ENCODE measurements around the gene ENTPD2. TPM values are rescaled to one million over a fixed set of nuclear protein-coding genes. Genes with fewer than 3 reads are reported as not detected.
"Not testable (repeated sequence)": the region's sequence is repeated elsewhere in the genome, so short reads cannot be mapped to it uniquely, and the experiment has no call there.

Gene ENTPD2
- total RNA-seq, 2 donors from 2014 or later, result 25.0 to 26.3 TPM

DNA sequence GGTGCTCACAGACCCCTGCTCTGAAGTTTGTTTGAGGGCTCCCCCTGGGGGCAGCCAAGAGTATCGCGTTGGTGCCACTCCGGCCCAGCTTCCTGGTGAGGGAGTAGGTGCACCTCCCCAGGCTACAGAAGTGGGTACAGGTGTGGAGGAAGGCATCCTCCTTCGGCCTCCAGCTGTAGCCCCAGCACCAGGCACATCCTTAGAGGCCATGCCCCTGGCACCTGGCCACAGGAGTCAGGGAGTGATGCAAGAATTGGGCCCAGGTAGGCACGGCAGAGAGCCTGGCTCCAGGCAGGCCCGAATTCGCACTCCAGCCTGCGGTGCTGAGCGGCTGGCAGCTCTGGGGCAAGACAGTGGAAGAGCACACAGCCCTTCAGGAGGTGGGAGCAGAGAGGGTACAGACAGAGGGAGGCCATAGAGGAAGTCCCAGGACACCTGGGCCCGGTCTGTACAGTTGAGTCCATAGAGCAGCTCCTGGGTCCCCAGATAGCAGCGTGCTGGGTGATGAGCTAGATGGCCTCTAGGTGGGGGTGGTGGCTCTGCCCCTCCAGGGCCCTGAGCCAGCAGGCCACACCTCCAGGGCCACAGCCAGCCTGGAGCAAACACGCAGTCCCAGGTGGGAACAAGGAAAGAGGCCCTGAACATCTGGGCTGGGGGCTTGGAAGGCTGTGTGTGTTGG, 14.1 kb upstream of the ENTPD2 start:
- ATAC-seq (peak; percentile 61), DNase-seq (peak; percentile 80 to 85)
- intact Hi-C loops (cut with DNase I, micrococcal nuclease), result no loop called here

DNA sequence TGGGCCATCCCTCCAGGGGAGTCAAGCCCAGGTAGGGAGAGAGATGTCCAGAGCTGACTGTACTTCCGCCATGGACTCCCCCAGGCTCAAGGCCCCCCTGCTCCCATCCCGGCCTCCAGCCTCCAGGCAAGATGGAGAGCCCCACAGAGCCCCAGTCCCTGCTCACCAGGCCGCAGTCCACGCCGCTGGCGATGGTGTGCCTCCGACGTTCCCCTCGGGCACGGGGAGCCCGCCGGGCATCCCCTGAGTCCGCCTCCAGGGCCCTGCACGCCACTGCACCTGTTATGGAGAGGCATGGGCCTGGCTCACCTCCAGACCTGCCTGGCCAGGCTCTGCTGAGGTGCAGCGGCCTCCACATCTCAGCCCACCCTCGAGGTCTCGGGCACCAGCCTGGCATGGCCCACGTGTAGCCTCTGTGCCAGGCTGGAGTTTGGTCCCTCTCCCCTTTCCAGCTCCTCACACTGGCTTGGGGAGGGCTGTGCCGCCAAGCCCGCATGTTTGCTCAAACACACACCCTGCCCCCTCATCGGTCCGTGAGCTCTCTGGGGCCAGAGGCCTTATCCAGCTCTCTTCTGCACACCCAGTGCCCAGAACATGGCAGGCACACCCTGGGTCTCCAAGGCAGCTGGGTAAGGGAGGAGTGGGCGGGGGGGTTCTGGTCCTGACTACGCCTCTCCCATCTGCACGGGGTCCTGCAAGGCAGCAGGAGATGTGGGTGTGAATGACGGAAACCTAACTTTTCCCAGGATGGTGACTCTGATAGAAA, 12.4 kb upstream of the ENTPD2 start:
- intact Hi-C loops (cut with DNase I, micrococcal nuclease), result no loop called here
- DNase-seq (no peak), ATAC-seq (no peak)

DNA sequence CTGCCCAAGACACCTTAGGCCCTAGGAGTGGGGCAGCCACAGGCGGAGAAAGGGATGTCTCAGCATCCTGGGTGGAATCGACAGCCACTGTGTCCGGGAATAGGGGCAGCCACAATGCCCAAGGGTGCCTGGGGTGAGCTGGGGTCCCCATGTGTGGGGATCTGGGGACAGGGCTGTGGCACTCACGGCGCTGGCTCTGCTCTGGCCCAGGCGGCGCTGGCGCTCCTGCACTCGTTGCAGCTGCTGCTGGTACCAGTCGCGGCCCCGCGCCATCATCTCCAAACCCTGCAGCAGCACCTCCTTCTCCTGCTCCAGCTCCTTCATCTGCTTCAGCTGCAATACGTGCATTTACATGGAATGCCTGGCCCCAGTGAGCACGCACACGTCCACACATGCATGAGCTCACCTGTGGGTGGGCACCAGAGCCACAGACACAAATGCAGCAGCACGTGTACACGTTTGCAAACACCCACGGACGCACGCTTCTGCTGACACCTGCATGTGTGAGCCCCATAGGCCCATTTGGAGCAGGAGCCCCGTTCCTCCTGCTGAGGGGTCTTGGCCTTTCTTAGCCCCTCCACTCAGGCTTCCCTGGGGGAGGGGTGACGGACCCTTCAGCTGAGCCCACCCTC, 11.6 kb upstream of the ENTPD2 start:
- no peak for ATAC-seq
- no peak for DNase-seq
- intact Hi-C loops (cut with DNase I, micrococcal nuclease), result no loop called here

DNA sequence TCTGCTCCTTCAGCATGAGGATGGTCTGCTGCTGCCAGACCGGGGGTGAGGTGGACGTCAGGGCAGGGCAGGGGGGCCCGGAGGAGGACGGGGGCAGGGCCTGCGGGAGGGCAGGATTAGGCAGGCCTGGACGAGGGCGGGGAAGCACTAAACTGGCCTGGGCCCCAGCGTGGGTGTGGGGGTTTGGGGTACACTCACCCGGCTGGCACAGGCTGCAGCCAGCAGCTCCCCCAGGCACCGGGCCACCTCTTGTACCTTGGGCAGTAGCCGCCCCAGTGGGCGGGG, 11.0 kb upstream of the ENTPD2 start:
- no peak for DNase-seq
- ATAC-seq, result no peak
- intact Hi-C loops (cut with DNase I, micrococcal nuclease), result no loop called here

DNA sequence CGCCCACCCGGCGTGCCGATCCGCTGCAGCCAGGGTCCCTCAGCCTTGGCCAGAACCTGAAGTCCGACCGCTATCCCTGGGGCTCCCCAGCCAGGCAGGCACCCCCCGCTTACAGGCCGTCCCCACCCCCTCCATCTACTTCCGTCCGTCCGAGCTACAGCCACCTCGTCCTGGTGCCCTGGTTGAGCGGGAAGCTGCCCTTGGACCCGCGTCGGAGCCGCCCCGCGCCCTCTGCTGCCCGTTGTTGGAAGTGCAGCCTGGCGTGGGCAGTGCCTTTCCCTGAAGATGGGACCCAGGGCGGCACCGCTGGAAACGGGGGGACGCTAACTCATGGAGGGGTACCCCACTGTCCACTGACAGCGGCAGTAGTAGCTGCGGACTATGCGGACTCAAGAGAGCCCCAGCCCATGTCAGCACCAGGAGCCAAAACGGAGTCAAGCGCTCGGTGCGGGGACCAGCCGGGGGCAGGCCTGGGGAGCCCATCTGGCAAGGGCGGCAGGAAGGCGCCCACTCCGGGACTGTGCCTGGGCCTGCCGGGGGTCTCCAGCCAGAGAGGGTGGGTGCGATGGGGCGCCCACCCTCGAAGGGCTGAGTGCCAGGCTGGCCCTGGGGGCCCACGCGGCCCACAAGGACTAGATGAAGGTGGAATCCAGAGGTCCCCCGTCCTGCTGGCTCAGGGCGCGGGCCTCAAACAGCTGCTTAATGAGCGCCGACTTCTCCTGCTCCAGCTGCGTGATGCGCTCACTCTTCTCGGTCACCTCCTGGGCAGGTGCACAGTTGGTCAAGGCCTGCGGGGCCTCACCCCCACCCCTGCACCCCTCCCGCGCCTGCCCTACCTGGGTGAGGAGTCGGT, 10.4 kb upstream of the ENTPD2 start:
- DNase-seq (peak in 1 of 2 donors; percentile 79), ATAC-seq (peak; percentile 68)
- intact Hi-C loops (cut with DNase I, micrococcal nuclease), result no loop called here

DNA sequence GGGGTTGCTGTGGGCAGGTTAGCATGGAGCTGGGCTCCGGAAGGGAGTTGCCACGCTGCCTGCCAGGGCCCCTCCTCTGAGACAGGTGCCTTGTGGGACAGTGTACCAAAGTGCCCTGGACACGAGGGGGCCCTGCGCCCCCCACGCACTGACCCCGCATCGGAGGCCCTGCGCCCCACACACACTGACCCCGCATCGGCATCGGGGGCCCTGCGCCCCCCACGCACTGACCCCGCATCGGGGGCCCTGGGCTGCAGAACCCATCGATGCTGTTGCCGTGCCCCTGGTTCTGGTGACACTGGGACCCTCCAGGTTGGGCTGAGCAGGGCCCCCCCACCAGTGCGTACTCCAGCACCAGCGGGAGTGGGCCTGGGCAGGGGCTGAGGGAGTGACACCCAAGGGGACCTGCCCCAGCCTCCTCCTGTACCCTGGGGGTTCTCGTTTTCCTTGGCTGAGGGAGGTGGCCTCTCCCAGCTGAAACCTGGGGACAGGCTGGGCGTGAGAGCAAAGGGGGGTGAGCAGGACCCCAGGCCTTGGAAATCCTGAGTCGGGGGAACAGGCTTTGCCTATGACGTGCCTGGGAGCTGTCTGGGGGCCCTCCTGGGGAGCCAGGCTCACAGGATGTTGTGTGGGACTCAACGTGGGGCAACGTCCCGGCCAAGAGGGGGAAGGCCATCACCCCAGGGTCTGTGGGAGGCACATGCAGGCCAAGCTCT, 9.6 kb upstream of the ENTPD2 start:
- ATAC-seq, result no peak
- no peak for DNase-seq
- intact Hi-C loops (cut with DNase I, micrococcal nuclease), result no loop called here

DNA sequence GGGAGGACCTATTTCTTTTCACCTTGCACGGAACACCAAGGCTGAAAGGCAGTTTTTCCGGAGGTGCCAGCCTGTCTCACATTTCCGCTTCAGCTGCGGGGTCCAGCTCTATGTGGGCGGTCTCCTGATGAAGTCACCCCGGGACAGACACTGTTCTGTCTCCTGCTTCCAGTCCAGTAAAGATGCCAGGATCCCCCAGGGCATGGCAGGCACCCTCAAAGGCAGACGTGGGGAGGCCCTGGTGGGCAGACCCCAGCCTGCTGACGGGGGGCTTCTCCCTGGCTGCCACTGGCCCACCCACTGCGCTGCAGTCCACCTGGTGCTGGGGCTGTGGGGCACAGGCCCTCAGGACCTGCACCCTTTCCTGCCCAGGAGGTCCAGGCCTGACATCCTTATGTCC, 8.9 kb upstream of the ENTPD2 start:
- intact Hi-C loops (cut with DNase I, micrococcal nuclease); ATAC-seq; DNase-seq: not testable (repeated sequence)

DNA sequence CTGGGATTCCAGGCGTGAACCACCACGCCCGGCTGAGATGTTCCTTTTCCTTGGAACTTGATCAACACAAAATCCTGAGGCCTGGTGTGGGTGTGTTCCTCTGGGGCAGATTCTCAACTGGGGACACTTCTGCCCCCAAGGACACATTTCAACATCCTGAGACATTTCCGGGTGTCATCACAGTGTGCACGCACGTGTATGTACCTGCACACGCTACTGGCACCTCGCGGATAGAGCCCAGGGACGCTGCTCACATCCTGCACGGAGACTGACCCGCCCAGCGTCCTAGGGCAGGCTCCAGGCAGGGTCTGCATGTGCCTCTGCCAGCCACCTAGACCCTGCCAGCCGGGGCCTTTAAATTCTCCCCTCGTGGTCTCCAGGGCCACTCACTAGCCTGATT, 8.5 kb upstream of the ENTPD2 start:
- intact Hi-C loops (cut with DNase I, micrococcal nuclease), result no loop called here
- ATAC-seq (no peak), DNase-seq (no peak)

DNA sequence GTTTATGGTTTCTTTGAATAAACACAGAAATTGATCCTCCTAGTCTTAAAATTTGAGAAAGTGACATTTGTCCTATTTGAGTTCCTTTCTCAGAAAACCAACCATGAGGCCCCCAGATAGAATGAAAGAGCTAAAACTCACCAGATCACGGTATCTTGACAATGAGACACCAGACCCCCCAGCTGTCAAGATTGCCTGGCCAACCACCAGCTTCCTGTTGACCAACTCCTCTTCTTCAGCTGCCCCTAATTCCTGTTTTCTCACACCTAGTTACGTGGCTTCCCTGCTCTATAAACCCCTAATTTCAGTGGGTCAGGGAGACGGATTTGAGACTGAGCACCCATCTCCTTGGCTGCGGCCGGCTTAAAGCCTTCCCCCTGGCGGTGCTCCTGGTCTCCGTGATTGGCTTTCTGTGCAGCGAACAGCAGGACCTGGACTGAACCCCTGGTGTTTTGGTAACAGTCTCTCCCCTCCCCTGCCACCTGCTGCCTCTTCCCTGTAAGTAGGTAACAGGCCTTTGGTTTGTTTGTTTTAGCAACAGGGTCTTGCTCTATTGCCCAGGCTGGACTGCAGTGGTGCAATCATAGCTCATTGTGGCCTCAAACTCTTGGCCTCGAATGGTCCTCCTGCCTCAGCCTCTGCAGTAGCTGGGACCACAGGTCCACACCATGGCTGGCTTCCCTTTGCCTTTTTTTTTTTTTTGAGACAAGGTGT, 4.8 kb upstream of the ENTPD2 start:
- DNase-seq (no peak), ATAC-seq (no peak)
- intact Hi-C loops (cut with DNase I, micrococcal nuclease), result no loop called here

DNA sequence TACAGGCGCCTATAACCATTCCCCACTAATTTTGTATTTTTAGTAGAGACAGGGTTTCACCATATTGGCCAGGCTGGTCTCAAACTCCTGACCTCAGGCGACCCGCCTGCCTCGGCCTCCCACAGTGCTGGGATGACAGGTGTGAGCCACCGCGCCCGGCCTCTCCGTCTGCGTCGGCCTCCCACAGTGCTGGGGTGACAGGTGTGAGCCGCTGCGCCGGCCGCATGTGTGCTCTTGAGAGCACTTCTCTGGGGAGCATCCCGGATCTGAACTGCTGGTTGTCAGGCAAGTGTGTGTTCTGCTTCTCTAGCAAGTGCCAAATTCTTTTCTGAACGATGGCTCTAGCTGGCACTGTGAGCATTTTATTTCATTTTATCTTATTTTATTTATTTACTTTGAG, 3.7 kb upstream of the ENTPD2 start:
- intact Hi-C loops (cut with DNase I, micrococcal nuclease), result no loop called here
- no peak for ATAC-seq
- no peak for DNase-seq

DNA sequence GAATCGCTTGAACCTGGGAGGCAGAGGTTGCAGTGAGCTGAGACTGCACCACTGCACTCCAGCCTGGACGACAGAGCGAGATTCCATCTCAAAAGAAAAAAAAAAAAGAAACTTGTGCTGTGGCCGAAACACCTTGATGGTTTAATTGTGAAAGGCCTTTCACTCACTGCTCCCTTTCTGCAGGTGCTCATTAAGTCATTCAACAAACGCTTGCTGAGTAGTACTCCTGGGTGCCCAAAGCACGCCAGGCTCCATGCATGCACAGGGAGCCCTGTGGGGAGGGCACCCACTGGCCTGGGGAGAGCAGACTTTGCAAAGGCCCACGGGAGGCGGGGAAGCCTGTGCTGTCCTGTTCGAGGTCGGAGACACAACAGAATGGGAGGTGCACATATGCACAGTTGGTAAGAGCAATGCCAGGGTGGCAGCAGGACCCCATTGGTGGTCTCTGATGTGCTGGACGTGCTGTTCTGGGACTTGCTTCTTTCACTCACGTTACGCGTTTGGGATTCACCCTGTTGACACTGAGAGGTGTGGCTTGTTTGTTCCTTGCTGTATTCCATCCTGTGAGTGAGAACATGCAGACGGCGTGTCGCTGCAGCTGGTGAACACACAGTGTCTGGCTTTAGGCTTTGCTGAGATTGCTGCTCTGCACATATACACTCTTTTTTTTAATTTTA, 3.0 kb upstream of the ENTPD2 start:
- ATAC-seq (peak; percentile 25), DNase-seq (peak in 1 of 2 donors; percentile 51)
- intact Hi-C loops (cut with DNase I, micrococcal nuclease), result no loop called here

DNA sequence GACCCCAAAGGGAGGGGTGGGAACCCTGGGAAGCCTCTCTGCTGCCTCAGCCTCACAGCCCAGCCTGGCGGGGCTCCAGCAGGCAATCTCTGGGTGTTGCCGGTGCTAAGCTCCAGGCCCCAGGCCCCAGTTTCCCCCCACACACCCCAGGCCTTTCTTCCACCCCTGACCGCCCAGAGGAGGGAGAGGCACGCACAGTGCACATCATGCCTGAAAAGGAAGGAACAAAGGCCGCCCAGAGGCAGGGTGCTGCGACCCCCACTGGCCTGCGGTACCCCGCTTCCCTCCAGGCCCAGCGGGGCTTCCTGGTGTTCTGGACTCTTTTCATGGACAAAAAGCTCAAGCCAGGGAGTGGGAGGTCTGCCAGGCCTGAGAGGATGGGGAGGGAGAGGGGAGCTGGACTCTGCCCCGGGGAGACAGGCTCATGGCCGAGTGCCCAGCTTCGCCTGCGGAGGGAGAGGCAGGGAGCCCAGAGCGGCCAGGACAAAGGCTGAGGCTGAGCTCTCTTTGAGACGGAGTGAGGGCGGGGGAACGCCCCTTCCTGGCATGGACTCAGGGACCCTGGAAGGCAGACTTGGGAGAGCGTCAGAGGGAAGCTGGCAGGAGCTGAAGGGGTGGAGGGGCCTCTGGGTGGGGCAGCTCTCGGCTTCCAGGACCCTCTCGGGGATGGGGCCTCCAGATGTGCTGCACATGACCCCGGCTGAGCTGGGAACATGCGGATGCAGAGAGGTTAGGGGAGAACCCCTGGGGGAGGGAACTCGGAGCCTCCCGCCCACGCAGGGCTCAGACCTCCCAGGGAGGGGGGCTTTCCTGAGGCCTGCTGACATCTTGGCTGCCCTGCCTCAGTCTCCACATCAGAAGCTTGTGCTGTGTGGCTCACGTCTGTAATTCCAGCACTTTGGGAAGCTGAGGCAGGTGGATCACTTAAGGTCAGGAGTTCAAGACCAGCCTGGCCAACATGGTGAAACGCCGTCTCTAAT, 1.8 kb upstream of the ENTPD2 start:
- DNase-seq (peak; percentile 94 to 96), ATAC-seq (peak; percentile 76)
- intact Hi-C loops (cut with DNase I, micrococcal nuclease), result no loop called here

DNA sequence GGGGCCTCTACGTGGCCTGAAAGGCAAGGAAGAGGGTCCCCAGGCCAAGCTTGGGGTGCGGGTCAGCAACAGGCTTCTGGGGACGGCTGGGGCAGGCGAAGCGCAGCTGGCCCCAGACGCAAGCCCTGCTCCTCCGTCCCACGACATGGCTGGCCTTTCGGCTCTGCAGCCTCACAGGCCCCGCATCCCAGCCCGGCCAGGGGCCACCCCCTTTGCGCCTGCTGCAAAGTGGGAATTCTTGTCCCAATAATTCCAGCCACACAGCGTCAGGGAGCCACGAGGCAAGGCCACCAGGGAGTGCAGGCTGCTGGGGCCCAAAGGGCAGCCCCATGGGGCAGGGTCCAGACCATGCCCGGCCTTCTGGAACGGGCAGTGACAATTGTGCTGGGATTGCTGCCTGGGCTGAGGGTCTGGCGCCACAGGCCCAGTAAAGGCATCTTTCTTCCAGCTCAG, 1.1 kb upstream of the ENTPD2 start:
- intact Hi-C loops (cut with DNase I, micrococcal nuclease), result no loop called here
- DNase-seq (no peak), ATAC-seq (peak; percentile 21)

DNA sequence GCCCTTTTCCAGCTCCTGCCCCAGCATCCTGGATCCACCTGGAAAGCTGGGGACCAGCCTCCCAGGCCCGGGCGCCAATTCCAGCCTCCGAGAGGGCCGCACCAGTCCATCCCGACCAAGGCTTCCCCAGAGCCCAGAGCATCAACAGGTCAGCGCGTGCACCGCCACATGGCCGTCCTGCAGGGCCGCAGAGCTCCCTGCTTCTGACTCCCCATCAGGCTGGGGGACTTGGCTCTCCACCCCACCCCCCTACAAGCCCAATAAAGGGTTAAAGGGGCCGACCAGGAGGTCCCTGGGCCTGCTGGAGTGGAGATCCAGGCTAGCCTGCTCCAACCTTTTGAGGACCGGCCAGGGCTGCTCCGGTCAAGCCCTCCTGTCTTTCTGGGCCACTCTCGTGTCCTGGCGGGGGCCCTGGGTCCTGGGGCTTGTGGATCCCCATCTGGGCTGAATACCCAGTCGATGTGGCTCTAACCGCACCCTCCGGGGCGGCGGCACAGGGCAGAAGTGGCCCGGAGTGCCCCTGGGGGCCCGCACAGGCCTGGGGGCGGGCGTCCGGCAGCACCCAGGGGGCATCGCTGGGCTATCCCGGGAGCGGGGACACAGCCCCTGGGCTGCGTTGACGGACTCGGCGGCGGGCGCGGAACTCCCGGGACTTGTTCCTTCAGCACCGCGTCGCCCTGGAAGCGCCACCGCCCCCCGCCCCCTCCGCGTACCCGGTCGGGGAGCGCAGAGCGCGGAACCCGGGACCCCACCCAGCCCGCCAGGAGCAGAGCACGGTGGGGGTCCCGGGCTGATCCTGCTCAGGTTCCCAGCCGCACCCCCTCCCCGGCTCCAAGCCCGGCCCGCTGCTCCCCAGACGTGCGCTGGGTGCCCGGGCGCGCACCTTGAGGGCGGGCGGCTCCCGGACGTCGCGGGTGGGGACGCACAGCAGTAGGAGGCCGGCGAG, 590 bp downstream of the ENTPD2 start:
- ATAC-seq (peak; percentile 35), DNase-seq (no peak)
- intact Hi-C loops (cut with DNase I, micrococcal nuclease), result no loop called here

DNA sequence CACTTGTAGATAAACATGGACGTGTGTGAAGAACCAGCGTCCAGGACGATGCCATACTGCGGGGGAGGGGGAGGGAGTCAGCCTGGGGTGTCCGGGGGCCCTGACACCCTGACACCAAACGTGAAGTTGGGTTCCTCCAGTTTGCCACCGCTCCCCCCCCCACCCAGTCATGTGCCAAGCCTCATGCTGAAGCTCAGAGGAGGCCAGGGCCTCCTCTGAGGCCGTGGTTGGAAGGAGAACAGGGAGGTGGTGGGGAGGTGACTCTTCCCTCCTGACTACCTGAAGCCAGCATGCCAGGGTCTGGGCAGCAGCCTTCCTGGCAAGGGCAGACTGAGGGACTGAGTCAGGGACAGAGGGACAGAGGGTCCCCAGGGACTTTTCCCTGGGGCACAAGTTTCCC, 1.6 kb downstream of the ENTPD2 start:
- DNase-seq (no peak), ATAC-seq (no peak)
- intact Hi-C loops (cut with DNase I, micrococcal nuclease), result no loop called here

Measured in left colon (tissue), 2 donors.